Smooth muscle cell (in vitro differentiated cells): ENCODE measurements around the gene MEOX1. TPM values are rescaled to one million over a fixed set of nuclear protein-coding genes. Genes with fewer than 3 reads are reported as not detected.

Experiments
- DNase-seq: peaks from one replicate; lab custom pipeline; 2025; ENCODE audit not compliant: unreplicated experiment; lab: John Stamatoyannopoulos, UW
- H2AFZ ChIP-seq: fragments of 200-600 bp; sonication (generic); 2 replicates; pipeline ENCODE4 v1.6.0; 2016; ENCODE audit warnings: antibody characterized with exemption, low read depth, mild to moderate bottlenecking
- H3F3A ChIP-seq: fragments of 200-600 bp; sonication (generic); 2 replicates; pipeline ENCODE4 v1.6.0; 2017; ENCODE audit warnings: antibody characterized with exemption, low read depth
- H3K27ac ChIP-seq: fragments of 200-600 bp; sonication (generic); 2 replicates; pipeline ENCODE4 v1.5.1; 2016; ENCODE audit warnings: low read depth, mild to moderate bottlenecking
- H3K27me3 ChIP-seq: fragments of 200-600 bp; sonication (generic); 2 replicates; pipeline ENCODE4 v1.6.1; 2016; ENCODE audit warnings: low read depth, mild to moderate bottlenecking
- H3K36me3 ChIP-seq: fragments of 200-600 bp; sonication (generic); 2 replicates; pipeline ENCODE4 v1.5.1; 2016; ENCODE audit warnings: low read depth
- H3K4me1 ChIP-seq: fragments of 200-600 bp; sonication (generic); 2 replicates; pipeline ENCODE4 v1.5.1; 2016; ENCODE audit warnings: low read depth
- H3K4me2 ChIP-seq: fragments of 200-600 bp; sonication (generic); 2 replicates; pipeline ENCODE4 v1.6.0; 2016; ENCODE audit warnings: mild to moderate bottlenecking
- H3K4me3 ChIP-seq: fragments of 200-600 bp; sonication (generic); 2 replicates; pipeline ENCODE4 v1.5.1; 2016; ENCODE audit warnings: mild to moderate bottlenecking
- H3K79me2 ChIP-seq: fragments of 200-600 bp; sonication (generic); 2 replicates; pipeline ENCODE4 v1.6.0; 2016; ENCODE audit warnings: low read depth, mild to moderate bottlenecking
- H3K9ac ChIP-seq: fragments of 200-600 bp; sonication (generic); 2 replicates; pipeline ENCODE4 v1.6.0; 2016; ENCODE audit warnings: low read depth
- H3K9me3 ChIP-seq: fragments of 200-600 bp; sonication (generic); replicated peaks from 2 replicates; pipeline ENCODE4 v1.5.1; 2016; ENCODE audit warnings: low read depth
- H4K20me1 ChIP-seq: fragments of 200-600 bp; sonication (generic); 2 replicates; pipeline ENCODE4 v1.6.0; 2016; ENCODE audit warnings: low read depth
- CTCF ChIP-seq: fragments of 200-600 bp; sonication (generic); IDR thresholded peaks from 2 replicates; pipeline ENCODE4 v1.5.1; 2017; ENCODE audit warnings: borderline replicate concordance, mild to moderate bottlenecking, antibody characterized with exemption; ENCODE audit not compliant: insufficient read depth, poor library complexity, severe bottlenecking
- WGBS: methylation state at CpG from one replicate; pipeline ENCODE4 v1.1.7; 2016; ENCODE audit warnings: low lambda C conversion rate; 5-methylcytosine and 5-hydroxymethylcytosine counted together
- polyA plus RNA-seq: library from polyadenylated mRNA; unstranded; fragments of >200 nt; fragmentation: Nextera tagmentation; extraction: Ambion mirVana; gene quantifications from 2 replicates; pipeline ENCODE4 v1.2.1, GENCODE V29; 2016
- total RNA-seq: library from RNA; depleted of rRNA; stranded (reverse); fragments of >200 nt; gene quantifications from 2 replicates; pipeline ENCODE4 v1.2.3, GENCODE V29; 2014

The MEOX1 gene
- total and polyA plus RNA-seq, 2 experiments from 2014 or later, result 0.58 to 1.7 TPM

- H3K4me3 ChIP-seq, result no peak overlapping the region
These were observed 37.7 kb upstream of the MEOX1 start for GRCh38 chr17:43699438-43699756.

GRCh38 chr17:43698678-43699437, 37.1 kb upstream of the MEOX1 start:
- WGBS, result 80% methylated on average over 7 of the region's 7 CpGs
- Histone ChIP-seq H4K20me1 (no peaks in the 10 kb centered on the region), H3K27me3 (no peaks in the 10 kb centered on the region), H3K36me3 (no peaks in the 10 kb centered on the region), H3K4me2 (no peak overlapping the region), H3F3A (no peaks in the 10 kb centered on the region), H2AFZ (no peak overlapping the region), H3K4me1 (no peaks in the 10 kb centered on the region), H3K27ac (no peak overlapping the region), H3K79me2 (no peaks in the 10 kb centered on the region), H3K9ac (no peak overlapping the region), H3K4me3 (no peak overlapping the region), H3K9me3 (no peaks in the 10 kb centered on the region)
- TF ChIP-seq CTCF, result no peak
- no peak for DNase-seq

More at GRCh38 chr17:43699438-43699756, 37.7 kb upstream of the MEOX1 start:
- no peak for DNase-seq
- TF ChIP-seq CTCF, result no peak
- no peak overlapping the region for H3K9ac ChIP-seq
- no peaks in the 10 kb centered on the region for H3K27me3 ChIP-seq
- no peak overlapping the region for H3K27ac ChIP-seq
- H3K4me2 ChIP-seq, result no peak overlapping the region
- 95% methylated on average over 3 of the region's 3 CpGs for WGBS
- H4K20me1 ChIP-seq, result no peaks in the 10 kb centered on the region
- no peaks in the 10 kb centered on the region for H3F3A ChIP-seq
- H3K36me3 ChIP-seq, result no peaks in the 10 kb centered on the region
- H3K9me3 ChIP-seq, result no peaks in the 10 kb centered on the region
- no peaks in the 10 kb centered on the region for H3K79me2 ChIP-seq
- no peak overlapping the region for H2AFZ ChIP-seq
- no peaks in the 10 kb centered on the region for H3K4me1 ChIP-seq

- Histone ChIP-seq H3K36me3 (no peaks in the 10 kb centered on the region), H3K79me2 (no peaks in the 10 kb centered on the region), H3K27ac (no peak overlapping the region), H2AFZ (no peak overlapping the region), H3K4me2 (no peak overlapping the region), H3K4me1 (no peaks in the 10 kb centered on the region), H3K4me3 (no peak overlapping the region), H4K20me1 (no peaks in the 10 kb centered on the region), H3K9ac (no peak overlapping the region), H3K9me3 (no peaks in the 10 kb centered on the region), H3F3A (no peaks in the 10 kb centered on the region), H3K27me3 (no peaks in the 10 kb centered on the region)
- 94% methylated on average over 10 of the region's 10 CpGs for WGBS
- no peak for DNase-seq
- no peak for TF ChIP-seq CTCF
These were observed 36.2 kb upstream of the MEOX1 start for GRCh38 chr17:43697937-43698336.

- H4K20me1 ChIP-seq, result no peaks in the 10 kb centered on the region
- H3K27ac ChIP-seq, result no peak overlapping the region
- 79% methylated on average over 2 of the region's 2 CpGs for WGBS
- H2AFZ ChIP-seq, result no peak overlapping the region
- H3F3A ChIP-seq, result no peaks in the 10 kb centered on the region
- H3K4me1 ChIP-seq, result no peaks in the 10 kb centered on the region
- no peaks in the 10 kb centered on the region for H3K36me3 ChIP-seq
- no peaks in the 10 kb centered on the region for H3K79me2 ChIP-seq
- no peaks in the 10 kb centered on the region for H3K9me3 ChIP-seq
- no peak overlapping the region for H3K4me3 ChIP-seq
- H3K4me2 ChIP-seq, result no peak overlapping the region
- H3K9ac ChIP-seq, result no peak overlapping the region
- H3K27me3 ChIP-seq, result no peaks in the 10 kb centered on the region
- DNase-seq, result no peak
- no peak for TF ChIP-seq CTCF
These were observed 35.2 kb upstream of the MEOX1 start for GRCh38 chr17:43696891-43697290.
